GM23338 (cell line): ENCODE measurements around the gene KIAA0408.

ENCODE experiments used
- CREB1 ChIP-seq: fragments of 250-450 bp; sonication (Bioruptor Pico); IDR thresholded peaks from 2 replicates; pipeline ENCODE4 v1.5.0; 2020; ENCODE audit warnings: low read depth, mild to moderate bottlenecking, moderate library complexity
- EZH2 ChIP-seq: fragments of 200-600 bp; sonication (generic); IDR thresholded peaks from one replicate; pipeline ENCODE4 v1.8.0; 2017; ENCODE audit warnings: antibody characterized with exemption, mild to moderate bottlenecking, low read depth; ENCODE audit not compliant: unreplicated experiment
- EZH2phosphoT487 ChIP-seq: fragments of 200-600 bp; sonication (generic); IDR thresholded peaks from one replicate; pipeline ENCODE4 v1.8.1; 2018; ENCODE audit warnings: antibody characterized with exemption; ENCODE audit not compliant: unreplicated experiment
- JUNB ChIP-seq: IDR thresholded peaks from one replicate; pipeline ENCODE4 v1.6.1; 2016; ENCODE audit warnings: antibody characterized with exemption; ENCODE audit not compliant: unreplicated experiment
- NANOG ChIP-seq: IDR thresholded peaks from 2 replicates; pipeline ENCODE4 v1.6.1; 2016; ENCODE audit warnings: antibody characterized with exemption, borderline replicate concordance
- POLR2AphosphoS5 ChIP-seq: IDR thresholded peaks from 2 replicates; pipeline ENCODE4 v1.6.1; 2016; ENCODE audit warnings: antibody characterized with exemption, low read depth
- STAT1 ChIP-seq: IDR thresholded peaks from one replicate; pipeline ENCODE4 v1.6.1; 2016; ENCODE audit warnings: antibody characterized with exemption; ENCODE audit not compliant: unreplicated experiment
- TF ChIP-seq, protein P1 (sequence below), 2 experiments: fragments of 200-600 bp in 1 of 2; sonication (generic) in 1 of 2; conservative IDR thresholded peaks; 2 replicates each; pipeline versions ENCODE4 v1.5.1 to v1.6.1; 2016 to 2017; ENCODE audit warnings: antibody characterized with exemption in 2 of 2, low read depth in 2 of 2, mild to moderate bottlenecking in 2 of 2, moderate library complexity in 1 of 2
- TF ChIP-seq, protein P2 (sequence below): IDR thresholded peaks from one replicate; pipeline ENCODE4 v1.6.1; 2018; ENCODE audit warnings: antibody characterized with exemption; ENCODE audit not compliant: unreplicated experiment
- TF ChIP-seq, protein P3 (sequence below): IDR thresholded peaks from 2 replicates; pipeline ENCODE4 v1.6.1; 2016; ENCODE audit warnings: antibody characterized with exemption
- TF ChIP-seq, protein P4 (sequence below): fragments of 250-450 bp; sonication (Bioruptor Pico); IDR thresholded peaks from 2 replicates; pipeline ENCODE4 v1.5.0; 2020; ENCODE audit warnings: mild to moderate bottlenecking, moderate library complexity

DNA sequence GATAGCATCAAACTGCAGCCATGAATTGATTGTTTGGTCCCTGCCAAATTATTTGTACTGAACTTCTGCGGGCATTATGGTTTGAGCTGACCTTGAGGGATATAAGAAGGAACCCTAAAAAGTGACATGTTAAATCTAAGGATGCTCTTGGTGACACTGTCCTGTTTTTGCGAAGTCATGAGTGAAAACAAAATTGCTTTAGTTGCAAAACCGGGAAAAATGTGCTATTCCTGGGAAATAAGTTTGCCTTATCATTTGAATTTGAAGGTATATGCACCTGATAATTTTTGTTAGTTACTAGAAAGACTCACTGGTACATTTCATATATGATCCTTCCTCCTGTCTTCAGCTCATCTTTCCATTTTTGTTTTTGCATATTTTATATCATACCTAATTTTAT, 7.8 kb downstream of the KIAA0408 start:
- no peak for TF ChIP-seq POLR2AphosphoS5
- no peak for TF ChIP-seq EZH2phosphoT487
- TF ChIP-seq, protein P1, sequence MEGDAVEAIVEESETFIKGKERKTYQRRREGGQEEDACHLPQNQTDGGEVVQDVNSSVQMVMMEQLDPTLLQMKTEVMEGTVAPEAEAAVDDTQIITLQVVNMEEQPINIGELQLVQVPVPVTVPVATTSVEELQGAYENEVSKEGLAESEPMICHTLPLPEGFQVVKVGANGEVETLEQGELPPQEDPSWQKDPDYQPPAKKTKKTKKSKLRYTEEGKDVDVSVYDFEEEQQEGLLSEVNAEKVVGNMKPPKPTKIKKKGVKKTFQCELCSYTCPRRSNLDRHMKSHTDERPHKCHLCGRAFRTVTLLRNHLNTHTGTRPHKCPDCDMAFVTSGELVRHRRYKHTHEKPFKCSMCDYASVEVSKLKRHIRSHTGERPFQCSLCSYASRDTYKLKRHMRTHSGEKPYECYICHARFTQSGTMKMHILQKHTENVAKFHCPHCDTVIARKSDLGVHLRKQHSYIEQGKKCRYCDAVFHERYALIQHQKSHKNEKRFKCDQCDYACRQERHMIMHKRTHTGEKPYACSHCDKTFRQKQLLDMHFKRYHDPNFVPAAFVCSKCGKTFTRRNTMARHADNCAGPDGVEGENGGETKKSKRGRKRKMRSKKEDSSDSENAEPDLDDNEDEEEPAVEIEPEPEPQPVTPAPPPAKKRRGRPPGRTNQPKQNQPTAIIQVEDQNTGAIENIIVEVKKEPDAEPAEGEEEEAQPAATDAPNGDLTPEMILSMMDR (conservative IDR thresholded peaks at IDR 0.05; ENCODE audit: low read depth in 2 of 2) = no peak
- no peak for TF ChIP-seq JUNB
- no peak for TF ChIP-seq EZH2
- TF ChIP-seq CREB1 (CRISPR knock-in tag) = no peak
- TF ChIP-seq, protein P2, sequence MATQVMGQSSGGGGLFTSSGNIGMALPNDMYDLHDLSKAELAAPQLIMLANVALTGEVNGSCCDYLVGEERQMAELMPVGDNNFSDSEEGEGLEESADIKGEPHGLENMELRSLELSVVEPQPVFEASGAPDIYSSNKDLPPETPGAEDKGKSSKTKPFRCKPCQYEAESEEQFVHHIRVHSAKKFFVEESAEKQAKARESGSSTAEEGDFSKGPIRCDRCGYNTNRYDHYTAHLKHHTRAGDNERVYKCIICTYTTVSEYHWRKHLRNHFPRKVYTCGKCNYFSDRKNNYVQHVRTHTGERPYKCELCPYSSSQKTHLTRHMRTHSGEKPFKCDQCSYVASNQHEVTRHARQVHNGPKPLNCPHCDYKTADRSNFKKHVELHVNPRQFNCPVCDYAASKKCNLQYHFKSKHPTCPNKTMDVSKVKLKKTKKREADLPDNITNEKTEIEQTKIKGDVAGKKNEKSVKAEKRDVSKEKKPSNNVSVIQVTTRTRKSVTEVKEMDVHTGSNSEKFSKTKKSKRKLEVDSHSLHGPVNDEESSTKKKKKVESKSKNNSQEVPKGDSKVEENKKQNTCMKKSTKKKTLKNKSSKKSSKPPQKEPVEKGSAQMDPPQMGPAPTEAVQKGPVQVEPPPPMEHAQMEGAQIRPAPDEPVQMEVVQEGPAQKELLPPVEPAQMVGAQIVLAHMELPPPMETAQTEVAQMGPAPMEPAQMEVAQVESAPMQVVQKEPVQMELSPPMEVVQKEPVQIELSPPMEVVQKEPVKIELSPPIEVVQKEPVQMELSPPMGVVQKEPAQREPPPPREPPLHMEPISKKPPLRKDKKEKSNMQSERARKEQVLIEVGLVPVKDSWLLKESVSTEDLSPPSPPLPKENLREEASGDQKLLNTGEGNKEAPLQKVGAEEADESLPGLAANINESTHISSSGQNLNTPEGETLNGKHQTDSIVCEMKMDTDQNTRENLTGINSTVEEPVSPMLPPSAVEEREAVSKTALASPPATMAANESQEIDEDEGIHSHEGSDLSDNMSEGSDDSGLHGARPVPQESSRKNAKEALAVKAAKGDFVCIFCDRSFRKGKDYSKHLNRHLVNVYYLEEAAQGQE = no peak
- TF ChIP-seq, protein P3, sequence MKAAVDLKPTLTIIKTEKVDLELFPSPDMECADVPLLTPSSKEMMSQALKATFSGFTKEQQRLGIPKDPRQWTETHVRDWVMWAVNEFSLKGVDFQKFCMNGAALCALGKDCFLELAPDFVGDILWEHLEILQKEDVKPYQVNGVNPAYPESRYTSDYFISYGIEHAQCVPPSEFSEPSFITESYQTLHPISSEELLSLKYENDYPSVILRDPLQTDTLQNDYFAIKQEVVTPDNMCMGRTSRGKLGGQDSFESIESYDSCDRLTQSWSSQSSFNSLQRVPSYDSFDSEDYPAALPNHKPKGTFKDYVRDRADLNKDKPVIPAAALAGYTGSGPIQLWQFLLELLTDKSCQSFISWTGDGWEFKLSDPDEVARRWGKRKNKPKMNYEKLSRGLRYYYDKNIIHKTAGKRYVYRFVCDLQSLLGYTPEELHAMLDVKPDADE = no peak
- no peak for TF ChIP-seq STAT1
- no peak for TF ChIP-seq NANOG
- TF ChIP-seq, protein P4, sequence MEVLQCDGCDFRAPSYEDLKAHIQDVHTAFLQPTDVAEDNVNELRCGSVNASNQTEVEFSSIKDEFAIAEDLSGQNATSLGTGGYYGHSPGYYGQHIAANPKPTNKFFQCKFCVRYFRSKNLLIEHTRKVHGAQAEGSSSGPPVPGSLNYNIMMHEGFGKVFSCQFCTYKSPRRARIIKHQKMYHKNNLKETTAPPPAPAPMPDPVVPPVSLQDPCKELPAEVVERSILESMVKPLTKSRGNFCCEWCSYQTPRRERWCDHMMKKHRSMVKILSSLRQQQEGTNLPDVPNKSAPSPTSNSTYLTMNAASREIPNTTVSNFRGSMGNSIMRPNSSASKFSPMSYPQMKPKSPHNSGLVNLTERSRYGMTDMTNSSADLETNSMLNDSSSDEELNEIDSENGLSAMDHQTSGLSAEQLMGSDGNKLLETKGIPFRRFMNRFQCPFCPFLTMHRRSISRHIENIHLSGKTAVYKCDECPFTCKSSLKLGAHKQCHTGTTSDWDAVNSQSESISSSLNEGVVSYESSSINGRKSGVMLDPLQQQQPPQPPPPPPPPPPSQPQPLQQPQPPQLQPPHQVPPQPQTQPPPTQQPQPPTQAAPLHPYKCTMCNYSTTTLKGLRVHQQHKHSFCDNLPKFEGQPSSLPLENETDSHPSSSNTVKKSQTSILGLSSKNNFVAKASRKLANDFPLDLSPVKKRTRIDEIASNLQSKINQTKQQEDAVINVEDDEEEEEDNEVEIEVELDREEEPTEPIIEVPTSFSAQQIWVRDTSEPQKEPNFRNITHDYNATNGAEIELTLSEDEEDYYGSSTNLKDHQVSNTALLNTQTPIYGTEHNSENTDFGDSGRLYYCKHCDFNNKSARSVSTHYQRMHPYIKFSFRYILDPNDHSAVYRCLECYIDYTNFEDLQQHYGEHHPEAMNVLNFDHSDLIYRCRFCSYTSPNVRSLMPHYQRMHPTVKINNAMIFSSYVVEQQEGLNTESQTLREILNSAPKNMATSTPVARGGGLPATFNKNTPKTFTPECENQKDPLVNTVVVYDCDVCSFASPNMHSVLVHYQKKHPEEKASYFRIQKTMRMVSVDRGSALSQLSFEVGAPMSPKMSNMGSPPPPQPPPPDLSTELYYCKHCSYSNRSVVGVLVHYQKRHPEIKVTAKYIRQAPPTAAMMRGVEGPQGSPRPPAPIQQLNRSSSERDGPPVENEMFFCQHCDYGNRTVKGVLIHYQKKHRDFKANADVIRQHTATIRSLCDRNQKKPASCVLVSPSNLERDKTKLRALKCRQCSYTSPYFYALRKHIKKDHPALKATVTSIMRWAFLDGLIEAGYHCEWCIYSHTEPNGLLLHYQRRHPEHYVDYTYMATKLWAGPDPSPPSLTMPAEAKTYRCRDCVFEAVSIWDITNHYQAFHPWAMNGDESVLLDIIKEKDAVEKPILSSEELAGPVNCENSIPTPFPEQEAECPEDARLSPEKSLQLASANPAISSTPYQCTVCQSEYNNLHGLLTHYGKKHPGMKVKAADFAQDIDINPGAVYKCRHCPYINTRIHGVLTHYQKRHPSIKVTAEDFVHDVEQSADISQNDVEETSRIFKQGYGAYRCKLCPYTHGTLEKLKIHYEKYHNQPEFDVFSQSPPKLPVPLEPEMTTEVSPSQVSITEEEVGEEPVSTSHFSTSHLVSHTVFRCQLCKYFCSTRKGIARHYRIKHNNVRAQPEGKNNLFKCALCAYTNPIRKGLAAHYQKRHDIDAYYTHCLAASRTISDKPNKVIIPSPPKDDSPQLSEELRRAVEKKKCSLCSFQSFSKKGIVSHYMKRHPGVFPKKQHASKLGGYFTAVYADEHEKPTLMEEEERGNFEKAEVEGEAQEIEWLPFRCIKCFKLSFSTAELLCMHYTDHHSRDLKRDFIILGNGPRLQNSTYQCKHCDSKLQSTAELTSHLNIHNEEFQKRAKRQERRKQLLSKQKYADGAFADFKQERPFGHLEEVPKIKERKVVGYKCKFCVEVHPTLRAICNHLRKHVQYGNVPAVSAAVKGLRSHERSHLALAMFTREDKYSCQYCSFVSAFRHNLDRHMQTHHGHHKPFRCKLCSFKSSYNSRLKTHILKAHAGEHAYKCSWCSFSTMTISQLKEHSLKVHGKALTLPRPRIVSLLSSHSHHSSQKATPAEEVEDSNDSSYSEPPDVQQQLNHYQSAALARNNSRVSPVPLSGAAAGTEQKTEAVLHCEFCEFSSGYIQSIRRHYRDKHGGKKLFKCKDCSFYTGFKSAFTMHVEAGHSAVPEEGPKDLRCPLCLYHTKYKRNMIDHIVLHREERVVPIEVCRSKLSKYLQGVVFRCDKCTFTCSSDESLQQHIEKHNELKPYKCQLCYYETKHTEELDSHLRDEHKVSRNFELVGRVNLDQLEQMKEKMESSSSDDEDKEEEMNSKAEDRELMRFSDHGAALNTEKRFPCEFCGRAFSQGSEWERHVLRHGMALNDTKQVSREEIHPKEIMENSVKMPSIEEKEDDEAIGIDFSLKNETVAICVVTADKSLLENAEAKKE = no peak
